K562 (cell line): ENCODE results near the gene TJAP1. TPM values are rescaled to one million over a fixed set of nuclear protein-coding genes. Genes with fewer than 3 reads are reported as not detected.

Experiments used
- NRF1 ChIP-seq, 2 experiments: fragments of 450-650 bp; IDR thresholded peaks in 1 of 2; conservative IDR thresholded peaks in 1 of 2; 2 replicates each; pipeline ENCODE4 v1.6.1; 2014; ENCODE audit warnings: mild to moderate bottlenecking in 2 of 2
- PCBP2 ChIP-seq: fragments of 200-400 bp; formaldehyde crosslinking; IDR thresholded peaks from 2 replicates; pipeline ENCODE4 v1.6.1; 2018; ENCODE audit warnings: low read length, low read depth, mild to moderate bottlenecking, moderate library complexity; ENCODE audit not compliant: poor library complexity, severe bottlenecking
- RNF2 ChIP-seq: sonication (generic); IDR thresholded peaks from 2 replicates; pipeline ENCODE4 v1.6.1; 2016
- ZNF347 ChIP-seq: fragments of 450-650 bp; formaldehyde crosslinking; IDR thresholded peaks from 2 replicates; pipeline ENCODE4 v1.4.0; 2020; ENCODE audit warnings: low read depth, mild to moderate bottlenecking, moderate library complexity
- ZNF668 ChIP-seq: fragments of 250-450 bp; sonication (Bioruptor Pico); IDR thresholded peaks from 2 replicates; pipeline ENCODE4 v1.8.0; 2022; ENCODE audit warnings: mild to moderate bottlenecking, inconsistent platforms
- polyA plus RNA-seq, 8 experiments: library from polyadenylated mRNA; depleted of rRNA in 4 of 8; stranded (reverse) in 5 of 8; unstranded in 3 of 8; fragments of >200 nt; fragmentation: Nextera tagmentation in 2 of 8; fragmentation: Illumina TruSeq in 1 of 8; extraction: Ambion mirVana in 2 of 8; extraction: Trizol in 1 of 8; gene quantifications; 2 replicates each; pipeline versions ENCODE4 v1.2.1 to v1.2.3, GENCODE V29; 2011 to 2014; ENCODE audit warnings: inconsistent platforms in 1 of 8, missing spikeins in 1 of 8
- total RNA-seq, 7 experiments: library from RNA; depleted of rRNA in 6 of 7; stranded (reverse); fragments of >200 nt in 6 of 7; fragmentation: Illumina TruSeq in 2 of 7; extraction: Trizol in 2 of 7; gene quantifications; 2 replicates each; pipeline versions ENCODE4 v1.2.1 to v1.2.3, GENCODE V29; 2011 to 2021; ENCODE audit warnings: low replicate concordance in 1 of 7
- TF ChIP-seq, protein P1 (sequence below): fragments of 250-450 bp; sonication (Bioruptor Pico); IDR thresholded peaks from 2 replicates; pipeline ENCODE4 v1.5.0; 2021; ENCODE audit warnings: mild to moderate bottlenecking, moderate library complexity

Gene TJAP1
- total and polyA plus RNA-seq, 9 of the 15 experiments (the other 6 are each of a cell fraction or from before 2014, with no cell fraction given): 0.06 to 35.8 (median 16.2) TPM

- TF ChIP-seq NRF1 (conservative IDR thresholded peaks at IDR 0.05 in 1 of 2, IDR thresholded peaks at IDR 0.05 in 1 of 2): no peak
- TF ChIP-seq, protein P1, sequence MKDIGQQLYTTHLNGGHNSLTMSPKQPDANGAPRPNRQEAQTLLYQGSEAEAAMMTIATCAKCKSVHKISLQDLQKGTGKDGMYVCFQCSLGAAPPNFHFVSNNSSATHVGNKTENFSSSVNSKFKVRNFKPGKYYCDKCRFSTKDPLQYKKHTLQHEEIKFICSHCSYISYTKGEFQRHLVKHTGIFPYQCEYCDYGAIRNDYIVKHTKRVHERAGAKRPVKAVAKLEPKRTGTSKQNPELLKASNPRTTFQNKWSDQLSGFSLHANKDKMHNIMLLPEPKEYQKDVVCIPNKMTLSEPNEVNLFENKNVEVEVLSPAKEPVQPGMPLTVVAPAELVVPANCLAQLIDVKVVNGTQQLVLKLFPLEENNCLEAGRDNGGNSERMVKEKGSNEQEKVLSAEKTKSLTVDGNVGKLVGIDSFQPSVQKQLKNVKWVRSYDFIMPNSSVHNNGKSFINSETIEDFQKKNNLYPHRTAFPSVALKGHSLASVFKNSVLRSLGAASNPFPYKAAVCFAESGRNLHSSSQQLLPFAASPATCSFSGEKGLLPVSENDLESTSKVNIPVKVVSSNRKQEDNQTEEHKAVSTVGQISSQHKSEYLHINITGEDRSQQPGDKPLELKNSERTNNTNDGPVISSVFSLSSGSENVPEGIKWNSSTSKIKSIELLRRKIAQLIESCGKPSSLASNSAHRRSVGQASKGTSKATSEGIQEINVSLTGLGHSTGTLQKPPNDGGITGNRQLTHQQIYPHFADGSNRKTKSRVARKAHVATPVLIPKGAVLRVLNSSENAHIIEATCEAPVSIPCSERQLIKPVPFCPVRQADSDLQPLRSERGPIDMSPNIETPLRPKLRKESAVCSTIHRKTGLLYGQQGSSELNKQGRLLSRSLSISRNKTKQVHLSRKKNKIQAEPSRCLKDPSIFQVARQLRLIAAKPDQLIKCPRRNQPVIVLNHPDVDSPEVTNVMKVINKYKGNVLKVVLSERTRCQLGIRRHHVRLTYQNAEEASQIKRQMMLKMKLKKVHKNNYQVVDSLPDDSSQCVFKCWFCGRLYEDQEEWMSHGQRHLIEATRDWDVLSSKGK (CRISPR knock-in tag): no peak
- no peak for TF ChIP-seq RNF2
- TF ChIP-seq ZNF347 (CRISPR knock-in tag): no peak
- no peak for TF ChIP-seq PCBP2
- TF ChIP-seq ZNF668 (CRISPR knock-in tag): no peak
Observed at GRCh38 chr6:43468748-43469681, 8.4 kb upstream of the TJAP1 start (continued).
